T follicular helper cell (primary cell): ENCODE results near the gene KRTAP10-8.
A peak's percentile ranks its signal among the peaks of the same experiment; 100 is the strongest.
"Not testable (repeated sequence)": the region's sequence is repeated elsewhere in the genome, so short reads cannot be mapped to it uniquely, and the experiment has no call there.

Source experiments
- DNase-seq: peaks from one replicate; pipeline ENCODE4 v3.0.0-alpha.2; 2020; ENCODE audit warnings: low read depth

KRTAP10-8 gene

GRCh38 chr21:44646366-44647221 lies 34.7 kb downstream of the KRTAP10-8 start, which contains the start of gene KRTAP10-11:
KRTAP10-11 (plus strand) TSS chr21:44646414; CDS start chr21:44646459, 45 bp downstream.
- not testable (repeated sequence) for DNase-seq

- DNase-seq: no peak
Measured at GRCh38 chr21:44647222-44647552, 35.3 kb downstream of the KRTAP10-8 start.

- no peak for DNase-seq
Measured at GRCh38 chr21:44648557-44649311, 36.9 kb downstream of the KRTAP10-8 start.

GRCh38 chr21:44649521-44650100 lies 37.7 kb downstream of the KRTAP10-8 start:
- no peak for DNase-seq

GRCh38 chr21:44650265-44650972 lies 38.5 kb downstream of the KRTAP10-8 start:
- no peak for DNase-seq

- no peak for DNase-seq
Measured at GRCh38 chr21:44650973-44651675, 39.2 kb downstream of the KRTAP10-8 start.

- no peak for DNase-seq
Measured at GRCh38 chr21:44653123-44653522, 41.2 kb downstream of the KRTAP10-8 start.

- DNase-seq: peak; percentile 66
Measured at GRCh38 chr21:44653656-44654575, 42.0 kb downstream of the KRTAP10-8 start.

GRCh38 chr21:44654576-44655175 lies 42.8 kb downstream of the KRTAP10-8 start, which contains the start of gene KRTAP12-4:
KRTAP12-4 (minus strand) TSS chr21:44654659; CDS start chr21:44654614, 45 bp downstream.
- no peak for DNase-seq

- DNase-seq: no peak
Measured at GRCh38 chr21:44656868-44657267, 45.0 kb downstream of the KRTAP10-8 start.

- peak; percentile 67 for DNase-seq
Measured at GRCh38 chr21:44657635-44658540, 46.0 kb downstream of the KRTAP10-8 start, which contains the start of gene KRTAP12-3. KRTAP12-3 (plus strand) TSS chr21:44657932; CDS start chr21:44657980, 48 bp downstream.

GRCh38 chr21:44658541-44658910 lies 46.6 kb downstream of the KRTAP10-8 start:
- DNase-seq: no peak

GRCh38 chr21:44658913-44659595 lies 47.2 kb downstream of the KRTAP10-8 start:
- no peak for DNase-seq

- DNase-seq: not testable (repeated sequence)
Measured at GRCh38 chr21:44661567-44661966, 49.7 kb downstream of the KRTAP10-8 start.
